GM19397 (cell line): Measurements from ENCODE around the gene MVB12B.
"Not testable (repeated sequence)": the region's sequence is repeated elsewhere in the genome, so short reads cannot be mapped to it uniquely, and the experiment has no call there.

Experiments used
- ATAC-seq: cut with Tn5 transposase; IDR thresholded peaks from one replicate; pipeline ENCODE4 v1.9.1; 2021; ENCODE audit warnings: mild to moderate bottlenecking, moderate library complexity; ENCODE audit not compliant: unreplicated experiment

Gene MVB12B

DNA sequence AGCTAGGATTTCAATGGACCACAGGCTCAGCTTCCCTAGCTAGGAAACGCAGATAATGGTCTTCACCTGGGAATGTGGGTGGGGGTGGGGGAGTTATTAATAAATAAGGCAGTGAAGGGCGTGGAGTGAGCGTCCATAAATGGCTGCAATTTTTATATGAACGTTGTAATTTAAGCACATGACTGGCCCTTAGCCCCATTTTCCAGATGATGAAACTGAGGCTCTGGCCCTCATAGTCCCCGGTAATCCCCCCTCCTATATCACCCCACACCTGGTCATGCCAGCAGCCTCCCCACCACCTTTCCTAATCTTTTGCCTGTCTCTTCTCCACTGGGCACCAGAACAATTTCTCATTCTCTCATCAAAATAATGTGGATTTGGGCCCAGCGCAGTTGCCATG lies 225.2 kb downstream of the MVB12B start:
- no peak for ATAC-seq

DNA sequence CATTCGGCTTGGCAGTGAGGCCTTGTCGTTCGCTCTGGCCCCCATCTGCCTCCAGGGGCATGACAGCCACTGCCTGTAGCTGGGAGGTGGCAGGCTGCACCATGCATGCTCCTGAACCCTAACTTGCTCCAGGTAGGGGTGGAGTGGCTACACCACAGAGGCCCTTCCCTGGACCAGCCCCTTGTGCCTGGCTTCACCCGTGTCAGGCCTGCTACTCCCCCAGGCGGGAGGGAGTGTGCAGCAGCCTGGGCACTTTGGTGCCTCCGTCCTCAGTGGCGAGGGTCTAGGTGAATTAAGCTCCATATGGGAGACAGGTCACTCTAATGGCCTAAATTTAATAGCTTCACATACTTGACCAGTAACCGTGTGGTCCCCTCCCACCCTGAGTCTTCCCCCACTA lies 227.7 kb downstream of the MVB12B start:
- ATAC-seq, result no peak

GRCh38 chr9:126555421-126555820 lies 228.8 kb downstream of the MVB12B start:
- not testable (repeated sequence) for ATAC-seq
